ENCODE data around the gene FOXC1.

FOXC1 gene

DNA sequence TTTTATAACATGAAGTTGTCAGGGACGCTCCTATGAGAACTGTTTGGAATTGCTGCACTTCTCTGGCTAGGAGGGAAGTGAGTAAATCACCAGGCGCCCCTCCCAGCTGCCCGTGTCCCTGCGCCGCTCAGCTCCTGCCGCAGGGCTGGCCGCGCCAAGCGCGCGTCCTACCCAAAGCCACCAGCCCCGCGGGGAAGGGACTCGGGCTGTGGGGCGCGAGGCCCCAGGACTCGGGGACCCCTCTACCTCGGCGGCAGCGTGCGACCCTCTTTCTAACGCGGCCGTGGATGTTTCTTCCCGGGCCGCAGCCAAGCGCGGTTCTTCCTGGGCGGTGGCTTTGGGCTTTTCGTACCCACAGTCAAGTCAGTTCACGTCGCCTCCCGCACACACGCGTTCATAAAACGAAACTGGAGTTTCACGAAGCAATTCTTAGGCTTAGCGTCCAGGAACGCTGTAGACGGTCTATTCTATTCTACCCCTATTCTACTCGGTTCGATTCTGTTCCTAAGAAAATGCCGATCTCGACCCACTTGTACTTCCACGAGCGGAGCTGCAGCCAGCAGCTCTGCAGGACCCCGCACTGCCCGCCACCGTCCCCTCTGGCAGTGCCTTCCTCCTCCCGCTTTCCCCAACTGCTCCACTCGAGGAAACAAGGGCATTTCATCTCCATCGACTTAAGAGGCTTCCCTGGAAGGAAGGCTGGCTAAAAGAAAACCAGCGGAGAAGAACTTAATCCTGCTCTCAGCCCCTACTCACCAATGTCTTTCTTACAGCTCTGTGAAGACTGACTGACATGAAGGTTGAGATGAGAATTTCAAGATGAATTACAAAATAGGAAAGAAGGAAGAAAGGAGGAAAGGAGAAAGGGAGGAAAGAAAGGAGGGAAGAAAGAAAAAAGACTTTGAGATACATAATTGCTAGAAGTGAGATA, 15.4 kb downstream of the FOXC1 start:
- no peak for FAIRE-seq

DNA sequence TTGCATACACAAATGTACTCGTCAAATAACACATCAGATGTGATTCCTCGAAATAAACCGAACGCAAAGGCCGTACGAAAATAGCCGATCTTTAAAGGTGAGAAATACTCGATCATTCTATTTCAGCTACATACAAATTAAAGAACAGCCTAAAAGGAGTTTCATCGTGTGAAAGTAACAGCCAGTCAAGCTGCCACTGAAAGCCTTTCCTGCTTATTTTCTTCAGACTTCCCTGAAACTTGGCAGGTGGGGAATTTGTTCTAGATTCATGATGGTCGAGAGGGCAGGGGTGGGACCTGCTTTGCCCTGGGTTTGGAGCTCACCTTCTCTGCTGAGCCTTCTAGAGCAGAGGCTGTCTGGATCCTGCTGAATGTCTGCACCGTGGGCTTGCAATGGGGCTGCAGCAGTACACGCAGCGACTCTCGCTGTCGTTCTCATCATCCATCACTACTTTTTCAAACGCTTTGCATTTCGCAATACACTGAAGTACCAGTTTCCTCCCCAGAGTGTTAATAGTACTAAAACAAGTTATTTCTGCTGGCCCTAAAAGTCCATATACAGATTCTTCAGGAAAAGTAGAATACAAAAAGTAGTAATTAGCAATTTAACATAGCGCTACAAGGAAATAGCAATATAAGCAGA, 16.2 kb downstream of the FOXC1 start:
- no peak for FAIRE-seq

DNA sequence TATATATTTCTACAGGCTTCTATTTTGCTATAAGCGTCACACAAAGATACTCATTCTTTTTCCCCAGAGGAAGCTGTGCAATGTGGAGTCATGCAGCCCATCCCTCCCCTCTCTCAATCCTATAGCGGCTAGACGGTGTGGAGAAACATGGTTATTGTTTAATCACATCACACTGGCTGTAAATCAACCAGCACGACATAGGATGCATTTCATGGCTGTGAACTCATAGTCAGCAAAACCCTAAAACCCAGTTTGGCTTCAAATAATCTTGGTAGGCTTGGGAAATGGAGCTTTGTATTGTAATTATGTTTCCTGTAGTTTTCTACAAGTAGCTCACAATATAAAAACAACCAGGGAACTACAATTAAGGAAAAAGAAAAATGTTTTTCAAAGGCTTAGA, 16.8 kb downstream of the FOXC1 start:
- no peak for FAIRE-seq

GRCh38 chr6:1627827-1628560, 18.3 kb downstream of the FOXC1 start:
- no peak for FAIRE-seq

- no peak for FAIRE-seq
Measured at GRCh38 chr6:1629316-1629715, 19.6 kb downstream of the FOXC1 start.

DNA sequence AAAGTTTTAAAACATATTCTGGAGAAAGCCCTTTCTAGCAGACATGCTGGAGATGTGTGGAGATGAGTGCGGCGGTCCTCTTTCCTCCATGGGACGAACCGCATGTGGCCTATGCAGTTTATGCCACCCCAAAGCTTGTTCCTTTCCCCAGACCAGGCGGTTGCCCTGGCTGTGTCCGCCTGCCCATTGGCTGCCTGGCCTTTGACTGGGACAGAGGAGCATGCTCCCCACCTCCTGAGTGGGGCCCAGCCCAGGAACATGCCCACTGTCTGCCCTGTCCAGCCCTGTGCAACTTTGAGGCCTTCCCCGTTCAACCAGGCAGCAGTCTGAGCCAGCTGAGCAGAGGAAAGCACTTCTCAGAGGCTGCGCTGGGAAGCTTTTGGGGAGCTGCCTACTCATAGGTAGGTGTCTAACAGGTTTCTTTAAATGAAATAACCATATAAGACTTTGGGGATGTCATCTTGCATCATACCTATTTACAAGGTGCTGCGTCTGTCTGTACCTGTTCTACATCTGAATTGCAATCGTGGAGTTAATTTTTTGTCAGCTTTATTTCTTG, 20.6 kb downstream of the FOXC1 start:
- FAIRE-seq, result no peak

DNA sequence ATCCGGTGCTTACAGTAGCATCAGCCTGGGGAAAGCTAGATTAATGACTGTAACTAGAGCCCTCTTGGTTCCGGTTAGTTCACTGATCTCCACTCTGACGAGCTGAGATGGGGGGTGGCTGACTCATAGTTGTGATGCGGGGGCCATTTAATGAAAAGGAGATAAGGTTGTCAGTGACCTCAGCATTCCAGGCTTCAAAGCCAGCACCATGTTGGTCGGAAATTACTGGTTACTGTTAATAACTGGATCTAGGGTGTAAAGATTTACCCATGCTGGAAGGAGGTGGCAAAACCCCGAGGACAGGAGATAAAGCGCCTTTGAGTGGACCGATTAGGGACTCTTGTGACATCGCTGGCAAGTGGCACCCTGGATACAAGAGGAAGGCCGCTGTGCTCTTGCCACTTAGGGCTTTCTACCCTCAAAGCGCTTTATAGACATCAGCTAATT, 21.1 kb downstream of the FOXC1 start:
- no peak for FAIRE-seq

GRCh38 chr6:1631251-1631650, 21.5 kb downstream of the FOXC1 start:
- no peak for FAIRE-seq

DNA sequence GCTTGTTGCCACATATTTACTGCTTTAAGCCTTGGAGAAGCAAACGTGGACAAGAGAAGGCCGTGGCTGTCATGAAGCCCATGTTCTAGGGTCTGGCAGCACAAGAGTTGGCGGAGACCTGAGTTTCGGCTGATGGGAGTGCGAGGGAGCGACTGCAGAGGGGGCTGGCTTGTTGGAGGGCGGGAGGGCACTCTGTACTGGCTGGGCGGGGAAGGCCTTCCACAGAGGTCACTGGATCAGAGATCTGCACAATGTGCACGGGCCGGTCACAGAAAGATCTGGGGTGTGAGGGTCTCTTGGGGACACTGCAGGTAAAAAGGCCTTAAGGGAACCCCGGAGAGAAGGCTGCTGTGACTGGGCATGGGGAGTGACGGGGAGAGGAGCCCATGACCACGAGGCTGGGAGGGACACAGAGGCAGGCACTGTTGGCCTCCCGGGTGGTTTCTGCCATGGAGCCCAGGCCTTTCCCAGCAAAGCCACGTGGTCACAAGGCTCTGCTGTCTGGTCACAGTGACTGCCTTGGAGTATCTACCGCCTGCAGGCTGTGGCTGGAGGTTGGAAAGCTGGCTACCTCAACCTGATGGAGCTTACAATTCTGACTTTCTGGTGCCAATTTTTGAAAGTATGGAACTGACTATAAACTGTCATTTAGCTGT, 23.8 kb downstream of the FOXC1 start:
- no peak for FAIRE-seq

DNA sequence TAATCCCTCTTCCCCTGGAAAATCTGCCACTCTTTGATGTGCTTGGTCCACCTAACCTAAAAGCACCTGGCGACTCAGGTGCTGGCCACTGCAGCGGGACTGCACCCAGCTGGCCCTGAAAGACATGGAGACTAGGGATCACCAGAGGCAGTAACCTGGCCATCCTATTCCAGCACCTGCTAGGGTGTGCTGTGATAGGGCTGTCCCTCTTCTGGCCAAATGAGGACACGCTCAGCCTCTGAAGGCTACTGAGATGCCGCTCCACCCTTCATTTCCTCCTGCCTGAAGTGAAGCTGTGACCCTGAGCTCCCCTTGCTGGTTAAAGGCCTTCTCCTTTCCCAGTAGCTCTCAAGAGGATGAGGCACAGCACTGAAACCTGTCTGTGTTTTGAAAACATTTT, 24.4 kb downstream of the FOXC1 start:
- FAIRE-seq, result no peak

DNA sequence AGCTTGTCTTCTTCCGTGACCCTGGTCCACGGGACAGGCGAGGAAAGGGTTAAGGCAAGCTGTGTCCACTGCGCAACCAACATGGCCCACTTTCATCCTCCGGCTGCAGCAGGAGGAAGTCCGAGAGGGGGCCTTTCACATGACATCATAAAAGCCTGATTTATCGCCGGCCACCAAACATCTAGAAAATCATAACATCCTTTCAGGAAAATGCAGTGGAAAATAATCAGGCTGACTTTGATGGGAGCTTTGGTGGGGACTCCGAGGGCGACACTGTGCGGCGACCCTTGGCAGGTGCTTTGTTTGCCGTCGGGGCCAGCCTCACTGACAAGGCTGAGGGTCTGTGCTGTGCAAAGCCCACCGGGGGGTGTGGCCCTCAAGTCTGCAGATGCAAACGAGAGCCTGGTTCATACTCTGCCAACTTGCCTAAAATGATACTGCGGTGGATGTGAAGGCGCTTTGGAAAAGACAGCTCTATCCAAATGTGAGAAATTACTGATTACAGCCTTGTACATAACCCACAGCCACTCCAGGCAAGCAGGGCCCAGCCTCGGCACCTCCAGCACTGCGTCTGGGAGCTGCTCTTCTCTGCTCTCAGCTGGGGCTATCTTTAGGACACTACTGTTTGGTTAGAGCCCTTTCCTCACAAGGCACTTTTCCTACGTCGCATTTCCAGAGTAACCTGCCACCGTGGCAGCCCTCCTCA, 25.7 kb downstream of the FOXC1 start:
- FAIRE-seq, result no peak

- FAIRE-seq, result no peak
Measured at GRCh38 chr6:1636272-1636825, 26.6 kb downstream of the FOXC1 start.

- no peak for FAIRE-seq
Measured at GRCh38 chr6:1636971-1637871, 27.5 kb downstream of the FOXC1 start.

DNA sequence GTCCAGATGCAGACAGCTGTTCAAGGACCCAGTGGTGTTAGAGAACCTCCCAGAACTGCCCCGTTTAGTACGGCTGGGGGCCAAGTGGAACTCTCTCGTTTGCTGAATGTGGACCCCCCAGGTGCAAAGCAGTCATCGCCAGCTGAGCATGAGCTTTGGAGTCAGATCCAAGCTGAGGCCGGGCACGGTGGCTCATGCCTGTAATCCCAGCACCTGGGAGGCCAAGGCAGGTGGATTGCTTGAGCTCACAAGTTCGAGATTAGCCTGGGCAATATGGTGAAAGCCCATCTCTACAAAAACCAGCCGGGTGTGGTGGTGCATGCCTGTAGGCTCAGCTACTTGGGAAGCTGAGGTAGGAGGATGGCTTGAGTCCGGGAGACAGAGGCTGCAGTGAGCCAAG, 29.7 kb downstream of the FOXC1 start:
- FAIRE-seq, result no peak

DNA sequence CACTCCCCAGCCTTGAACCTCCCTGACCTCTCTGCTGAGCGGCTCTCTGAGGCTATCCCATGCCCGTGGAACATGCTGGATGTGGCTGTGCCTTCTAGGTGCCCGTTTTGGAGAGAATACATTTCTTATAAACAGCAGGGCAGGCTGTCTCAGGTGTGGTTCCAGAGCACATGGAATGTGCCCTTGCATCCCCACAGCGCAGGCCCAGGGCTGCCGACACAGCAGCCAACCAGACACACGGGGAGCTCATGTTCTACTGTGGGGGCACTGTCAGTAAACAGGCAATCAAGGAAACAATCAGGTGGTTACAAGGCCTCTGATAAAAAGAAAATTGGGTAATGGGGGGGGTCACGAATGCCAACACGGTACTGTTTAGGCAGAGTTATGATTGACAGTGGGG, 30.8 kb downstream of the FOXC1 start:
- no peak for FAIRE-seq

- no peak for FAIRE-seq
Measured at GRCh38 chr6:1641343-1641885, 31.7 kb downstream of the FOXC1 start.

DNA sequence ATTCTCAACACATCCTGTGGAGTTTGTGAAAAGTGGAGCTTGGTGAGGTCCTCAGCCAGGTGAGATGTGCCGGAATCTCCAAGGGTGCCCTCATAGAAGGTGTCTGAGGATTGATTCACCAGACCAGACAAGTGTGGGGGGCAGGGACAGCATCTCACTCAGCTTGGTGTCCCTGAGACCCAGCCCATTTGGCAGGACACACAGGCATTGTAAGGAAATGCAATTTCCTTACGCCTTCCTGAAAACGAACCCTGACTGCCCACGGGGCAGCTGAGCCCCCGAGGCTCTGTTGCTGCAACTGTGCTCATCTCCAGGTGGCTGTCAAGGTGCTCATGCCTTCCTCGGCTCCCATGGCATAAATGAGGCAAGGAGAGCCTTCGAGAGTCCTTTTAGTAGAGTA, 33.4 kb downstream of the FOXC1 start:
- no peak for FAIRE-seq

DNA sequence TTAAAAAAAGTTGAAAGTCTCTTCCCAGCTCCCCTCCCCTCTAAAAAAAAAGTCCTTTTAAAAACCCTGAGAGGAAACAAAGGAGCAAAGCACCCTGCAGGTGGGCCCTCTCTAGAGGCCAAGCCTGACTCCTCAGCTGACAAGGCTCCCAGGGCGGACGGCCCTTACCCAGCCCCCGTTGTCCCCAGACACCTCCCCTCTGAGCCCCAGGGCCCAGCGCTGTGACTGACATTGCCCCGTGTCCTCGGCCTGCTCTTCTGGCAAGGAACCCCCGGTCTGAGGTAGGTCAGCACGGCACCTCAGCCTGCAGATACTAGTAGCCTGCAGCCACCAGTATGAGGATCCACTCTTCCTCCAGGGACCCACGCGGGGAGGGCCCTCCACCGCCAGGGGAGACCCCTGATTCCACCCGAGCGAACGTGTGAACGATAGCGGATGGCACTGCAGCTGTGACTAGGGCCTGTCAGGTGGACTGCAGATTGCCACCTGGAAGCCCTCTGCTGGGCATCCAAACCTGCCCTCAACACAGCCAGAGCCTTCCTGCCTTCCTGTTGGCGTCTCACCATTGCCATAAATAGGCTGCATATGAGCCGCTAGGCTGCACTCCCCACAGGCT, 34.2 kb downstream of the FOXC1 start:
- FAIRE-seq, result no peak

- FAIRE-seq, result no peak
Measured at GRCh38 chr6:1644516-1645060, 34.9 kb downstream of the FOXC1 start.

Data from islet of Langerhans (tissue), 1 donor.